ENCODE results near the gene PSMB9. TPM values are rescaled to one million over a fixed set of nuclear protein-coding genes. Genes with fewer than 3 reads are reported as not detected.
"Not testable (repeated sequence)": the region's sequence is repeated elsewhere in the genome, so short reads cannot be mapped to it uniquely, and the experiment has no call there.

Gene PSMB9
- 695 TPM for polyA plus RNA-seq

DNA sequence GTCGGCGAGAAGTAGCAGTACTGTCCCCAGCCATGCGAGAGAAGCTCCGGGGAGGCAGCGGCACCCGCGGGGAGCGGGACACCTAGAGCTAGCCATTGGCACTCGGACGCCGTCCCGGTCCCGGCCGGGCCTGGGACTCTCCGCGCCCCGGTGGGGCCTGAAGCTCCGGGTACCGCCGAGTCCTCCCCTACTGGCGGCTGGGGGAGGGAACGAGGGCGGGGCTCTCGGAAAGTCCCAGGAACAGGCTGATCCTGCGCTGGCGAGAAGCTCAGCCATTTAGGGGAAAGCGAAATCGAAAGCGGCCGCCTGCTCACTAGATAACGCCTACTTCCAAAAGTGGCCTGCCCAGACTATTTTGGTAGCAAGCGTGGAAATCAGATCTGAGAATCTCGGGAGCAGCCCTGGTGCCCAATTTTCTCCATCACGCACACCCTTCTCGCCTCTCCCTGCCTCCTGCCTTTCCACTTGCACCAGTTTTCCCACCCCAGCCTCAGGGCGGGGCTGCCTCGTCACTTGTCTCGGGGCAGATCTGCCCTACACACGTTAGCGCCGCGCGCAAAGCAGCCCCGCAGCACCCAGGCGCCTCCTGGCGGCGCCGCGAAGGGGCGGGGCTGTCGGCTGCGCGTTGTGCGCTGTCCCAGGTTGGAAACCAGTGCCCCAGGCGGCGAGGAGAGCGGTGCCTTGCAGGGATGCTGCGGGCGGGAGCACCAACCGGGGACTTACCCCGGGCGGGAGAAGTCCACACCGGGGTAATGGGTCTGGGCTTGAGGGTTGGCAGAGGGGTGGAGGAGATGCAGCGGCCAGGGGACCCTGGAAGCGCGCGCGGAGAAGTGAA is at the start of gene PSMB9, which contains the start of gene TAP1:
Gene PSMB9 (plus strand): TSS at position 652 of the 835 bp plus-strand sequence. CDS start 38 bp downstream, at position 690.
Gene TAP1 (minus strand): TSS at position 164 of the 835 bp plus-strand sequence. CDS start 68 bp downstream, at position 96.
- no peaks in the 10 kb centered on the region for H3K9me3 Mint-ChIP-seq
- no peaks in the 10 kb centered on the region for H3K27me3 Mint-ChIP-seq
- H3K27ac Mint-ChIP-seq = peak within 1 kb of the TSS; percentile 95 to 100 (median 99)
- H3K4me3 Mint-ChIP-seq = peak within 1 kb of the TSS; percentile 97 to 99 (median 99)
- H3K36me3 Mint-ChIP-seq = peaks cover 17% of the 10 kb centered on the region
- peaks cover 51 to 59% (median 55%) of the 10 kb centered on the region in 3 donors for H3K4me1 Mint-ChIP-seq

DNA sequence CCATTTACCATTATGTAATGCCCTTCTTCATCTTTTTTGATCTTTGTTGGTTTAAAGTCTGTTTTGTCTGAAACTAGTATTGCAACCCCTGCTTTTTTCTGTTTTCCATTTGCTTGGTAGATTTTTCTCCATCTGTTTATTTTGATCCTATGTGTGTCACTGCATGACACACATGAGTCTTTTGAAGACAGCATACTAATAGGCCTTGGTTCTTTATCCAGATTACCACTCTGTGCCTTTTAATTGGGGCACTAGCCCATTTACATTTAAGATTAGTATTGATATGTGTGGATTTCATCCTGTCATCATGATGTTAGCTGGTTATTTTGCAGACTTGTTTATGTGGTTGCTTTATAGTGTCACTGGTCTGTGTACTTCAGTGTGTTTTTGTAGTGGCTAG is 48.6 kb upstream of the PSMB9 start:
- not testable (repeated sequence) for H3K27me3 Mint-ChIP-seq, H3K4me3 Mint-ChIP-seq, H3K36me3 Mint-ChIP-seq, H3K27ac Mint-ChIP-seq
- Mint-ChIP-seq H3K9me3 (peaks cover 0 to 23% (median 8%) of the 10 kb centered on the region in 3 donors), H3K4me1 (peaks cover 2 to 20% (median 12%) of the 10 kb centered on the region in 3 donors)

DNA sequence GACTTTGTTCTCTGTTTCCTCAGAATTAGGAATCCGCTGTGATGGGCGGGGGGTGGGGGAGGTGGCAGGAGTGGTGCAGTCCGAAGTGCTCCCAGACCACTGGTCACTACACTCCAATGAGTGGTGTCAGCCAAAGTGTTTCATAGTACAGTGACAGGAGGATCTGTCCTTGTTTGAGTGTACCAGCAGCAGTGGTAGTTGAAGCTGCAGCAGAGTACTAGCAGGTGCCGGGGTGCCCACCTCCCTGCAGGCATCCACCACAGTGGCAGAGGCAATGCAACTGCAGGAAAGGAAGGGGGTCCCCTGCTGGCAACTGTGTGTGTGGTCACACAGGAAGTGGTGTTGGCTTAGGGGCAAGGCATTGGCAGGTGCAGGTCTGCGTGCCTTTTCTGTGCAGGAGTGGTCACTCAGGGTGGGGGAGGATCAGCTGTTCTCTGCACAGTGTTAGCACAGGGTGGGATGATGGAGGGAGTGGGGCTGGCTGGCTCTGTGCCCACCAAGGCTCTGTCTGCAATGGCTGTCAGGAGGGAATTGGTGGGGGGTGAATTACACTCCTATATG is 46.9 kb upstream of the PSMB9 start:
- Mint-ChIP-seq H3K9me3 (peaks cover 0 to 17% (median 8%) of the 10 kb centered on the region in 3 donors), H3K4me3 (no peak overlapping the region), H3K27ac (peak overlapping the region in 1 of 3 donors; percentile 67), H3K36me3 (peaks cover 3% of the 10 kb centered on the region), H3K4me1 (peaks cover 7 to 23% (median 16%) of the 10 kb centered on the region in 3 donors), H3K27me3 (peaks cover 1% of the 10 kb centered on the region)

DNA sequence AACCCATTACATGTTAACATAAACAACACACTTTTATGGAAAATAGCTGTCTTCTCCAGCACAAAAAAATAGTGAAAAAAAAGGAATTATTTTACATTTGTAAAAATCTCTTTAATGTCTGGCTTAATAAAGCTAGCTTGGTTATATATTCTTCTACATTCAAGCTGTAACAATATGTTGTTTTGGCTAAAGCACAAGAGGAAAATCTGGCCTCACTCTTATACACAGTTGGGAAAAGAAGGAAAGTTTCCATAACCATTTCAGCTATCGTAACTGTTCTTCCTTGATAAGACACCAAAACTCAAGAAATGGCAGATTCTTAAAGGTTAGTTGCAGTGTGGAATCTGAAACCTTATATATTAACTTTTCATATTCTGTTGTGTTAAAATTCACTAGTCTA is 44.8 kb upstream of the PSMB9 start:
- H3K27me3 Mint-ChIP-seq = peaks cover 1% of the 10 kb centered on the region
- no peak overlapping the region for H3K27ac Mint-ChIP-seq
- peaks cover 8% of the 10 kb centered on the region for H3K36me3 Mint-ChIP-seq
- peaks cover 17 to 31% (median 20%) of the 10 kb centered on the region in 3 donors for H3K4me1 Mint-ChIP-seq
- peaks cover 0 to 11% (median 2%) of the 10 kb centered on the region in 3 donors for H3K9me3 Mint-ChIP-seq
- H3K4me3 Mint-ChIP-seq = no peak overlapping the region

DNA sequence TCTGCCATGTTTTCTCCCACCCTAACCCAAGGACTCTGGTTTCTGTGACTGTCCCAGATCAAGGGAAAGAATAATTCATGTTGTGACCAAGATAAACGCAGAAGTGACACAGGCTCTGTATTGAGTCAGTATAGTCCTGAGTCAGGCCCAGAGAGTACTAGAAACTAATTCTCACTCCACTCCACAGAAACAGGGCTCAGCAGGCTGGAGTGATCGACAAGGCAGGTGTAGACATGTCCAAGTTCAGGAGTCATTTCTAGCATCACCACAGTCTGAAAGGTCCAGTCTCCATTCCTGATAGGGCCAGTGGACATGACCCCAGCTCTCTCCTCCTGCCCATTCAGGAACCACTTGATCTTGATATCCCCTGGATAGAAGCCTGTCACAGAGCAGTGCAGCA is 39.8 kb upstream of the PSMB9 start:
- Mint-ChIP-seq H3K4me1 (peaks cover 39 to 51% (median 43%) of the 10 kb centered on the region in 3 donors), H3K27me3 (no peaks in the 10 kb centered on the region), H3K36me3 (peaks cover 11% of the 10 kb centered on the region), H3K27ac (peak overlapping the region; percentile 40 to 83 (median 69)), H3K4me3 (peak overlapping the region; percentile 93 to 99 (median 98)), H3K9me3 (no peaks in the 10 kb centered on the region)

GRCh38 chr6:32815115-32815514 is 38.9 kb upstream of the PSMB9 start:
- Mint-ChIP-seq H3K36me3 (peaks cover 11% of the 10 kb centered on the region), H3K4me1 (peaks cover 48 to 58% (median 48%) of the 10 kb centered on the region in 3 donors), H3K9me3 (no peaks in the 10 kb centered on the region), H3K4me3 (peak overlapping the region; percentile 93 to 99 (median 98)), H3K27me3 (no peaks in the 10 kb centered on the region), H3K27ac (peak overlapping the region; percentile 83 to 90 (median 86))

DNA sequence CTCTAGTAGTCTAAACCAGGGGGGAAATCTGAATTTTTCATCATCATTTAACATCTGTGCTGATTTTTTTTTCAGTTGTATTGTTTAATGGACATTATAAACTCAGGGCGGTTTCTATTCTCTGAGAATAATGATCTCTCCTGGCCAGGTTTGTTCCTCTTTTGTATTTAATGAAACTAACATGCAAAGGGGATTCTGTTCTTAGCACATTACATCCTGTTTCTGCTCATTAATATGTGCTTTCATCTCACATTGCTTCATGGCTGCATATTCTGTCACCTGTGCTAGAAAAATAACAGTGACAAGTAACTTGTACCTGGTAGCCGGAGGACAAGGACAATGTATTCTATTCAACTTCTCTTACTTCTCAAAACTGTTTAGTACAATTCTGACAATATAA is 38.0 kb upstream of the PSMB9 start:
- Mint-ChIP-seq H3K27me3 (no peaks in the 10 kb centered on the region), H3K4me1 (peaks cover 49 to 62% (median 50%) of the 10 kb centered on the region in 3 donors), H3K36me3 (peaks cover 11% of the 10 kb centered on the region), H3K4me3 (peak overlapping the region; percentile 93 to 99 (median 98)), H3K9me3 (no peaks in the 10 kb centered on the region), H3K27ac (peak overlapping the region; percentile 83 to 98 (median 90))

DNA sequence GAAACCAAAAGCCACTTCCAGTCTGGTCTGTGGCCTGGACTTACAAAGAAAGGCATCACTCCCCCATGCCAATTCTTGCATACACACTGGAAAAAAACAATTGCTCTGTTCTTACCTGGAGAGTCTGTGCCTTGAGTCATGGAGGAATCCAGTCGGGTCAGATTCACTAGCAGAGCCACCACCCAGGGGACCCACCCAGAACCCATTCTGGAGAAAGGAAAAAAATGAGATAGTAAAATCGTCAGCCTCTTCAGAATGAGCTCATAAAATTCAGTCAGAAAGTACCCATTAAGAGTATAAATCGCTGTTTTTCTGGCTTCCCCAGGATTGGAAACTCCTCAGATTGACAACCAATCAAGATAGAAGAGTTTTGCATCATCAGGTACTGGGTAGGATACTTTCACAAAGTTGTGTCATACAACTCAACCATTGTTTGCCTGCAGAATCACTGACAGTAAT is 37.2 kb upstream of the PSMB9 start, which contains the start of gene HLA-DOB:
Gene HLA-DOB (minus strand): TSS at position 257 of the 459 bp plus-strand sequence. CDS start 51 bp downstream, at position 206.
- H3K4me3 Mint-ChIP-seq = peak within 1 kb of the TSS; percentile 93 to 99 (median 98)
- peaks cover 55 to 70% (median 57%) of the 10 kb centered on the region in 3 donors for H3K4me1 Mint-ChIP-seq

GRCh38 chr6:32818867-32819266 is 35.1 kb upstream of the PSMB9 start:
- no peaks in the 10 kb centered on the region for H3K9me3 Mint-ChIP-seq
- H3K36me3 Mint-ChIP-seq = peaks cover 5% of the 10 kb centered on the region
- H3K4me1 Mint-ChIP-seq = peaks cover 49 to 55% (median 51%) of the 10 kb centered on the region in 3 donors
- H3K27ac Mint-ChIP-seq = no peak overlapping the region
- H3K27me3 Mint-ChIP-seq = no peaks in the 10 kb centered on the region
- peak overlapping the region in 3 of 4 donors; percentile 11 to 53 (median 17) for H3K4me3 Mint-ChIP-seq

More for the DNA sequence above, 37.2 kb upstream of the PSMB9 start, which contains the start of gene HLA-DOB:
- Mint-ChIP-seq H3K27ac (peak within 1 kb of the TSS; percentile 83 to 98 (median 90)), H3K9me3 (no peaks in the 10 kb centered on the region), H3K36me3 (peaks cover 11% of the 10 kb centered on the region), H3K27me3 (no peaks in the 10 kb centered on the region)

DNA sequence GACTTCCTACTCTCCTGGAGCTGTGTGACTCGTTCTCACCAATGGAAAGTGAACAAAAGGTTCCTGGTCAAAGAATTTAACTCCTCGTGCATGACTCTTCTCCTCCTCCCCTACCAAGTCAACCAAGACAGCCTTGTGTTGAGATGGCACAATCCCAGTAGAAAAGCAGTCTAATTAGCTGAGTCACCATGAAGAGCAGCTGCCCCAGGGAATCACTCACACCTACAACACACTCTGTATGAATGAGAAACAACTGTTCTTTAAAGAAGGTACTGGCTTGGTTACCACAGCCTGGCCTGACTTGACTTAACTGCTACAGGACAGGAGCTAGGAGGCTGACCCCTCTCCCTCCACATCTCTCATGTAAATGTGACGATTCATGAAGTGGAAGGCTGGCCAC is 34.3 kb upstream of the PSMB9 start:
- H3K4me3 Mint-ChIP-seq = peak overlapping the region in 2 of 4 donors; percentile 11 to 74
- peaks cover 43 to 50% (median 47%) of the 10 kb centered on the region in 3 donors for H3K4me1 Mint-ChIP-seq
- H3K27ac Mint-ChIP-seq = peak overlapping the region in 1 of 3 donors; percentile 69

DNA sequence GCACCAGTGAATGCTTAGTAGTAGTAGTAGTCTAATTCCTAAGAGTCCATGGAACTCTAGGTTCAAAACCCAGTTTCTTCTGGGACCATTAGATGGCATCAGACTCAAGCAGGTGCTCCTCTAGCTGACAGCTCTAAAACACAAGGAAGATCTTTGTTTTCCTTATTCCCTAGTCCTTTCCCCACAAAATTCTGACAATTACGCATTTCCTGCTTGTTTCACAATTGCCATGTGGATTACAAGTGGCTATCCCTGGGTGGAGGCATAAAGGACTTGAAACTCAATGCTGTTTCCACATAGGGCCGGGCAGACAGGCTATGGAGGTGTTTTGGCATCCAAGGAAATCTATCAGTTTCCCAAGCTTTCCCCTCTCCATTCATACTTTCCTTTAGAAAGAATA is 28.0 kb upstream of the PSMB9 start:
- Mint-ChIP-seq H3K9me3 (no peaks in the 10 kb centered on the region), H3K4me3 (no peak overlapping the region), H3K27ac (peak overlapping the region in 1 of 3 donors; percentile 13), H3K36me3 (no peaks in the 10 kb centered on the region), H3K4me1 (peaks cover 8 to 18% (median 11%) of the 10 kb centered on the region in 3 donors), H3K27me3 (no peaks in the 10 kb centered on the region)

More for the DNA sequence above, 34.3 kb upstream of the PSMB9 start:
- Mint-ChIP-seq H3K27me3 (no peaks in the 10 kb centered on the region), H3K36me3 (peaks cover 3% of the 10 kb centered on the region), H3K9me3 (no peaks in the 10 kb centered on the region)

- Mint-ChIP-seq H3K9me3 (no peaks in the 10 kb centered on the region), H3K27ac (no peak overlapping the region), H3K27me3 (no peaks in the 10 kb centered on the region), H3K4me3 (no peak overlapping the region), H3K36me3 (no peaks in the 10 kb centered on the region), H3K4me1 (peaks cover 3 to 14% (median 4%) of the 10 kb centered on the region in 3 donors)
Observed at GRCh38 chr6:32827025-32827424, 27.0 kb upstream of the PSMB9 start.

DNA sequence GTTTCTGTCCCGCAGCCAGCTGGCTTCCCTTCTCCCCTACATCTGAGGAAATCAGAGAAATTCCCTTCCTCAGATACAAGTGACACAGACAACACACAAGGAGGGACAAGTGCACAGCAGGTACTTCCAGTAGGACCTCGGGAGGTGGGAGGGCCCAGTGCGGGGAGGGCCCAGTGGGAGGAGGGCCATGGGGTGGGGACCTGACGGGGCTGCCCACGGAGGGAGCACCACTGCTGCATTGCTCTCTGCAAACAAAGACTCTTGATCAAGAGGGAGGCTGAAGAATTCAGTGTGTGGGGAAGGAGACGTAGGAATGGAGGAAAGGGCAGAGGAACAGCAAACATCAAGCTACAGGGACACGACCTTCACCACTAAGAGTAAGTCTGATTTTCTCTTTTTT is 24.5 kb upstream of the PSMB9 start:
- Mint-ChIP-seq H3K27me3 (no peaks in the 10 kb centered on the region), H3K36me3 (no peaks in the 10 kb centered on the region), H3K4me3 (no peak overlapping the region), H3K27ac (no peak overlapping the region), H3K4me1 (peaks cover 9 to 17% (median 13%) of the 10 kb centered on the region in 3 donors), H3K9me3 (no peaks in the 10 kb centered on the region)

DNA sequence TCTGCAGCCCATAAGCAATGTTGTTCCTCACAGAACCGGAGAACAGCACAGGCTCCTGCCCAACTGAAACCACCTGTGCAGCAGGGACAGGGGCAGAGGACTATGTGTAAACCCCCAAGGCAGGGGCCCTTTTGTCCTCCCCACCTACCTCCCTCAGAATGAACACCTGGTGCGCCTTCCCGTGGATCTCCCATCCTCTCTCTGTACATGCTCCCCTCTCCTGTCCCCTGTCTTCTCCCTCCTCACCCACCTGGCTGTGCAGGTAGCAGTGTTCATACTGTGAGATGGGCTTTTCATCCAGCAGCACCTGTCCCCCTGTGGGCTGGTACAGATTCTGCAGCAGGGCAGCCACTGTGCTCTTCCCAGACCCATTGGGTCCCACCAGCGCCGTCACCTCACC is 24.0 kb upstream of the PSMB9 start:
- Mint-ChIP-seq H3K9me3 (no peaks in the 10 kb centered on the region), H3K27me3 (no peaks in the 10 kb centered on the region), H3K4me3 (no peak overlapping the region), H3K27ac (no peak overlapping the region), H3K36me3 (no peaks in the 10 kb centered on the region), H3K4me1 (peaks cover 13 to 17% (median 13%) of the 10 kb centered on the region in 3 donors)

DNA sequence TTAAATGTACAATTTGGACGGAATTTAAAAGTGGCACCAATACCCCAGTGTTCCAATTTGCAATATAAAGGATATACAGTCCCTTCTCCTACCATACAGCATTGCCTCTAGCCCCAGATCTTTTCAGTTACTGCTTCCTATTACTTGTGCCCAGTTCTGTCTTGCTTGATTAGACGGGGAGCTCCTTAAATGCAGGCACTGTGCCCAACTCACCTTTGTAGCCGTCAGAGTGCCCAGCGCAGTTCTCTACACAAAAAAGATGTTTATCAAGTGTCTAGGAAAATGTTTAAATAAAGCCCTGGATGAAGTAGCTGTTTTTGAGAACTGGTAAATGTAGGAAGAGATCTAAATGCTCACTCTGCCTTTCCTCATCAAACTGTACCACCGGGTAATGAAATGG is 23.1 kb upstream of the PSMB9 start:
- H3K4me3 Mint-ChIP-seq = no peak overlapping the region
- no peaks in the 10 kb centered on the region for H3K9me3 Mint-ChIP-seq
- no peaks in the 10 kb centered on the region for H3K27me3 Mint-ChIP-seq
- peak overlapping the region in 1 of 3 donors; percentile 86 for H3K27ac Mint-ChIP-seq
- H3K4me1 Mint-ChIP-seq = peaks cover 13 to 18% (median 17%) of the 10 kb centered on the region in 3 donors
- peaks cover 4% of the 10 kb centered on the region for H3K36me3 Mint-ChIP-seq
